H1 (cell line): ENCODE data around the gene MATN4.

Source experiments
- POLR2AphosphoS5 ChIP-seq: IDR thresholded peaks from 2 replicates; pipeline ENCODE4 v1.6.1; 2011; ENCODE audit warnings: low read depth, low read length
- POU5F1 ChIP-seq: IDR thresholded peaks from 2 replicates; pipeline ENCODE4 v1.6.1; 2011; ENCODE audit warnings: low read depth, mild to moderate bottlenecking, low read length, moderate library complexity
- RAD21 ChIP-seq, 2 experiments: IDR thresholded peaks in 1 of 2; conservative IDR thresholded peaks in 1 of 2; 2 replicates each; pipeline ENCODE4 v1.6.1; 2011; ENCODE audit warnings: low read depth in 2 of 2, low read length in 2 of 2, improper control_type of control experiment in 1 of 2, inconsistent platforms in 1 of 2, mild to moderate bottlenecking in 1 of 2, moderate library complexity in 1 of 2
- SRF ChIP-seq: IDR thresholded peaks from 2 replicates; pipeline ENCODE4 v1.6.1; 2011; ENCODE audit warnings: mild to moderate bottlenecking, low read depth, low read length, moderate library complexity
- TCF12 ChIP-seq: IDR thresholded peaks from 2 replicates; pipeline ENCODE4 v1.6.1; 2011; ENCODE audit warnings: low read depth, mild to moderate bottlenecking, low read length

- TF ChIP-seq POU5F1 (no peak), TCF12 (no peak), SRF (no peak), POLR2AphosphoS5 (no peak), RAD21 (IDR thresholded peaks at IDR 0.05 in 1 of 2, conservative IDR thresholded peaks at IDR 0.05 in 1 of 2; ENCODE audit: low read depth in 2 of 2, low read length in 2 of 2) (no peak)
Observed at GRCh38 chr20:45257711-45258110, 50.4 kb downstream of the MATN4 start.
